Peyer's patch (tissue), 4 donors: Measurements from ENCODE around the gene SLC1A3.

Experiments used
- CTCF ChIP-seq, 6 experiments: fragments of 450-650 bp in 4 of 6; fragments of 200-600 bp in 2 of 6; sonication (generic) in 1 of 6; IDR thresholded peaks; one replicate each; pipeline ENCODE4 v1.5.1; 2017 to 2019; ENCODE audit warnings: antibody characterized with exemption in 6 of 6, mild to moderate bottlenecking in 3 of 6, moderate library complexity in 1 of 6
- POLR2A ChIP-seq, 2 donors: fragments of 450-650 bp; IDR thresholded peaks; one replicate each; pipeline ENCODE4 v1.5.1; 2017; ENCODE audit warnings: antibody characterized with exemption in 2 of 2, mild to moderate bottlenecking in 2 of 2, moderate library complexity in 2 of 2

- TF ChIP-seq CTCF (IDR thresholded peaks at IDR 0.05) (no peak), POLR2A (IDR thresholded peaks at IDR 0.05) (no peak)
Observed at GRCh38 chr5:36638056-36638455, 31.6 kb downstream of the SLC1A3 start.
